Activated CD4-positive, CD25-positive, alpha-beta regulatory T cell (primary cell): ENCODE data around the gene SLC37A1.

ENCODE experiments used
- DNase-seq, 4 experiments: peaks; one replicate each; lab custom pipeline; 2025; lab: John Stamatoyannopoulos, UW

Gene SLC37A1

DNA sequence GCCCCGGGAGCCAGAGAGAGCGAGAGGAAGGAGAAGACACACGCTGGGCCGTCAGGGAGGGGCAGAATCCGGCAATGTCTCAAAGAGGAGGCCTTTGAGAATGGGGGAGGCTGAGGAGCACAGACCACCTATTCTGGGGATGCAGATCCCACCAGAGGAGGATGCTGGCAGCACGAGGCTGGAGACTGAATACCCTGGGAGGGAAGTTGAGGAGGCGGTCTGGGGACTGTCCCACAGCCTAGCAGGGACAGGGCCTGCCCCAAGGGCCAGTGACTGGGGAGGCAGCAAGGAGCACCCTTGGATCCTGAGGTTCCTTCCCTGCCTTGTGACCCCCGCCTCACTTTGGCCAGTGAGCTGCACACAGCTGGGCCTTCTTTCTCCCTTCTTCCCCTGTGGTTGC is 49.2 kb downstream of the SLC37A1 start:
- no peak for DNase-seq

DNA sequence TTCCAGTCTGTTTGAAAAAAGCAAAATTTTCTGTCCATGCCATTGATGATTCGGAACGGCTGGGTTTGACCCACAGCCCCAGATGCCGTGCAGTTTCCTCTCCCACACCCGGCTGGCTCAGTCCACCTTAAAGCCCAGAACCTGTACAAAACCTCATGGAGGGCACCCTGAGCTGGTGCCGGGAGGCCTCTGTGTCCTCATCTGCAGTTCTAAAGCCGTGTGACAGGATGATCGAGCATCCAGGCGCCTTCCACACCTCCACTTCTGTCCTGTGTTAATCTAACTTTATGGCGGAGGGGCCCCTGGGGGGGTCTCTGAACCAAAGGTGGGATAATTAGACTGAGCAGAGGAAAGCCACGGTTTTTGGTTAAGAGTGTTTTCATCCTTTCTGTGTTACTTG is 49.6 kb downstream of the SLC37A1 start:
- DNase-seq: no peak

DNA sequence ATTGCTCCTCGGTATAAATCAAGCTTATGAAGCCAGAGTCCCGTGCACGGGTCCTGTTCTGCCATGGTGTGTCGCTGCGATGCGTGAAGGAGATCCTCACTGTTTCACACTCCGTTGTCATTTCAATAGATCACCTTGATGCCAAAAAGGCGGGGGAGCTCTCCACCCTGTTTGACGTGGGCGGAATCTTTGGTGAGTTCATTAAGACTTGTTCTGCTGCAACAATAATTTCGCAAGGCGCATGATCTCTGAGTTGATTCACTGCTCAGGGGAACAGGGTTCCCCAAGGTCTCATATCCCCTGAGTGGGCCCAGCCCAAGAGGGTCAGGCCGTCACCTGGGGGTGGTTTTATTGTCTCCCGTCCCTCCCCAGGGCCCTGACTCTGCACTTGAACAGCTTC is 50.0 kb downstream of the SLC37A1 start:
- DNase-seq: no peak

DNA sequence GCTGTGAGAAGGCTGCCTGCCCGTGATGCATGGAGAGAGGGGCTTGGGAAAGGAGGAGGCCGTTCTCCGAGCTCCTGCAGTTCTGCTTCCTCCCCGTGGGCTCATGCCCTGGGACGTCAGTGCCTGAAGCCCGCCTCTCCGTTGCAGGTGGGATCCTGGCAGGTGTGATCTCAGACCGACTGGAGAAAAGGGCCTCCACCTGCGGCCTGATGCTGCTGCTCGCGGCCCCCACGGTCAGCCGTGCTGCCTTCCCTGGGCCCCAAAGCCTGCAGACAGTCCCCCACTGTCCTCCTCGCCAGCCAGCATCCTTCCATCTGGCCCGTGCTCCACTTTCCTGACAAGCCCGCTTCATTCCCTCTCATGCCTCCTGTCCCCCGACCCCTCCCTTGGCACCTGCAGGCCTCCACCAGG is 50.9 kb downstream of the SLC37A1 start:
- no peak for DNase-seq

DNA sequence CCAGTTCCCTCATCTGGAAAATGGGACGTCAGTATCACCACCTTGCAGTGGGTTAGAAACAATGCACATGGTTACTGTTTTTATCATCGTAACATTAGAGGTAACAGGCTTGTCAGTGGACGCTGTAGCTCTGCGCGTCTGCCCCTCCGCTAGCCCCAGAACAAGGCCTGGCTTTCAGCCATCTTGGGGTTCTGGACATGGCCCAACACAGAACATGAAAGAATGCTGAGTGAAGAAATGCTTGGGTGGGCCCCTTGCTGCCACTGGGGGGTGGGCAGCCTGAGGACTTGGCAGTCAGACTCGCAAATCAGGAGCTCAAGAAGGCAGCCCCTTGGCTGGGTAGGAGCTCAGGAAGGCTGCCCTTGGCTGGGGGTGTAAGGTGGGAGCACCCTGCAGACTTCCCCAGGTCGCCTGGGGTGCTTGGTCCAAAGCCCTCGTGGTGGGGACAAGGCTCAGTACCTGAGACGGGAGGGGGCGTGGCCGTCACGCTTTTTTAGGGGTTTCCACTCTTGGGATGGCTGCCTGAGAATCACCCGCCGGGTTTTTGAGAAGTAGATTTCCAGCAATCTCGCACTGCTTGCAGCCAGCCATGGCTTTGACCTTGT is 51.7 kb downstream of the SLC37A1 start:
- no peak for DNase-seq

DNA sequence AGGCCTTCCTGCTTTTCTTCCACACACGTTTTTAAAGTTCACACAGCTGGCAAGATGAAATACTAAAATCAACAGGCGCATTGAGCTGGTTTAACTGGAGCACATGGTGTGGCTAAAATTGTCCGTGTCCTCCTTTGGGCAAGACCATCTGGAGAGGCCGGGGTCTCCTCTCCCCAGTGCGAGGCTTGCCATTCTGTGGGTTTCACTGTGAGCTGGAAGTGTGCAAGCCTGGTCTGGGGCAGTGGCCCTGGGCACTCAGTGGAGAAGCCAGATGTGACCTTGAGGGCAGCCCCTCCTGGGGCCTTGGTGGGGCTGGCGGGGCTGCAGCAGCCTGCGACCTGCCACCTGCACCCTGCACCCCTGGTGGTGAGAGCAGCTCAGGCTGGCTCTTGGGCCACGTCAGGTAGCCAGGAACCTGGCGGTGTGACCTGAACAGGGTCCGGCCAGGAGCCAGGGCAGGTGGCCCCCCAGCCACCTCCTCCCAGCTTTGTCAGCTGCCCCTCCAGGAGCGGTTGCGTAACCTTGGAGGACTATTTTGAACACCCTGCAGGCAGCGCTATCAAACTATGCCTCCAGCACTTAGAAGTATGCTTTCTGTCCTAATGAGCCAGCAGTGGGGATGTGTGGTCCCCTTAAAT is 52.4 kb downstream of the SLC37A1 start:
- DNase-seq: no peak

DNA sequence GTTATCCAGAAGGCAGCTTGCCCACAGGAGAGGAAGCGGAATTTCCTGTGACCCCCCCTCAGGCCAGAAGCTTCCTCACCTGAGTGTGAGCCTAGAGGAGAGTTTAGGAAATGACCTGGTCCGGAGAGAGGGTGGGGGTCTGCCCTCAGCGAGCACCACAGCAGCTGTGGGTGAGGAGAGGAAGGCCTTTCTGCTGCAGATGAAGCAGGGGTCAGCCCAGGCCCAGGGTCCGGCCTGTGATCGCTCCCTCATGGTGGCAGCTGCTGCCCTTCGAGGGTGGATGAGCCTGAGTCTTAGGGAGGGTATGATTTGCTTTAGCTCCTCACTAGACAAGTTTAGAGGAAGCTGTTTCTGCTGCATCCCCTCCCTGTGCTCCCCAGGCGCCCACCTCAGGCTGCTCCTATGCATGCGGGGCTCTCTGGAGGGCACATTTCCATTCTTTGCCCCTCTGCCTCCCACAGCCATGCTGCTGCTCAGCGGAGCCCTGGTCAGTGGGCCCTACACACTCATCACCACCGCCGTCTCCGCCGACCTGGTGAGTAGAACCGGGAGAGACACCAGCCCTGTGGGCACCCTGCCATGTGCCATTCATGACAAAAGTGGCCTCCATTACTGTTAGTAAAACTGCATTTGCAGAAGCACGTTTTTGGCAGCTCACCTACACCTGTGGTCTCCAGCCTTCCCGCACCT is 53.0 kb downstream of the SLC37A1 start:
- DNase-seq: no peak

DNA sequence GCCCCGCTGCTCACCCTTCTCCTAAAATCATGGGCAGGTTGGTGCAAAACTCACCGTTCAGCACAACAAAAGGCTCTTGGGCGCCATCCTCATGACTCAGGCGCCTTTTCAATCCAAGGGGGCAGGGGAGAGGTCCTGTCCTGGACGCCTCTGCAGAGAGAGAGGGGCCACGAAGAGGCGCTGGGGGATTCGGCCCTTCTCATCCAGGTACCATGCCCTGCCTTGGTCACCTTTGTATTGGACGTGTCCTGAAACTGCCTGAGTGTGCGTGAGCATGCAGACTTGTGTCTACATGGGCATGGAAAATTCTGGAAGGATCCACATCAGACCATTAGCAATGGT is 53.5 kb downstream of the SLC37A1 start:
- DNase-seq: no peak

DNA sequence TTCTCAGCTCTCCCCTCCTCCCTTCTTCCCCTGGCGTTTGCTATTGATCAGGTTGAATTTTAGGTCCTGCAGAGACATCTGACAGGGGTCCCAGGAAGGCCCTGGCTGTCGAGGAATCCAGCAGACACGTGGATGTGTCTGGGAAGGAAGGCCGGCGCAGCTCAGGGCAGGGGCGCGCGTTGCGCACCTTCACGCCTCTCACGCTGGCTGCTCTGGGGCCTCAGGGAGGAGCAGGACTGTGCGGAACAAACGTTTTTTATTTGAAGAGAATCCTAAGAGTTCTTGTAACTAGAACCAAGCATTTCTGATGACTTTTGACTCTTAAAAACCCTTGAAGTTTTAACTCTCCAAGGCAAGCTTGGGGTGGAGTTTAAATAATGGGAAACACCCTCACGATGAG is 54.2 kb downstream of the SLC37A1 start:
- no peak for DNase-seq

DNA sequence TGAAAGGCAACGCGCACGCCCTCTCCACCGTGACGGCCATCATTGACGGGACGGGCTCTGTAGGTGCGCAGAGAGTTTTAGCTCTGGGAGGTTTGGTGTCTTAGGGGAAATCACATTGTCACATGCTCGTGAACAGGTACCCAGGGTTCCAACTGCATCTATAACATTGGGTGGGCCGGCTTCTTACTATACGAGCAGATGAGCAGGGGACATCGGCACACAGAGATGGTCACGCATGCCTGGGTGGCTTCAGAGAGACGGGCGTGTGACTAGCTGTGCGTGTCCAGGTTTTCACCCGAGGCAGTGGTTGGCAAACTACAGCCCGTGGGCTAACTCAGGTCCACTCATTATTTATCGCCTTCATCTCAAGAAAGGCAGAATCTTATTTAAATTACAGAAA is 54.7 kb downstream of the SLC37A1 start:
- no peak for DNase-seq

DNA sequence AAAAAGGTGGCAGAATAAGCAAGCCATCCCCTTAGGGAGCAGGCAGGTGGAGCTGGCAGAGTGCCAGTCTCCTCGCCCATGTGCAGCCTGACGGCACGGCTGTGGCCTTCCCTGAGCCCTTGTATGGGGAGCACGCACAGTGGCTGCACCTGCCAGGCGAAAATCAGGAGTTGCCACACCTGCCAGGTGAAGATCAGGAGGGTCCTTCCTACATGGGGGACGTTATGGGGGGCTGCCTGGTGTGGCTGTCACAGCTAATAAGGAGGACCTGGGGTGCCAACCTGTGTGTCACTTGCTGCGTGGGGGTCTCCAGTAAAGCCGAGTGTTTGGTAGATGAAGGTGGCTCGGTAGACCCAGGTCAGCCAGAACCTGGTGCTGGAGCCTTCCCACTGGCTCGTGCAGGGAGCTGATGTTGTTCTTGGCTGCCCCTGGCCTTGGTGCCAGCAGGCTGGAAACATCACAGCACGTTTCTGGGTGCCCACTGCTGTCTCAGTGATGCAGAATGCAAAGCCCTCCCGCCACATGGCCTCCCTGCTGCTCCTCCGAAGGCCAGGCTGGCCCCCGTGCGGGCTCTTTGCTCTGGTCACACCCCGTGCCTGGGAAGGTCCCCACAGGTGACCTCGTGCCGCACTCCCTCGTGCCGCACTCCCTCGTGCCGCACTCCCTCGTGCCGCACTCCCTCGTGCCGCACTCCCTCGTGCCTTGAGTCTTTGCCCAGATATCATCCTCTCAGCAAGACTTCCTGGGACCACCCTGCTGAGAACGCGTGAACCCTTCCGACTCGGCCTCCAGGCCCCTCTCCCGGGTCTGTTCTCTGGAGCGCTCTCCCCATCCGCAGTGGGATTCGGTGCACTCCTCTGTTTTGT is 55.4 kb downstream of the SLC37A1 start:
- no peak for DNase-seq

DNA sequence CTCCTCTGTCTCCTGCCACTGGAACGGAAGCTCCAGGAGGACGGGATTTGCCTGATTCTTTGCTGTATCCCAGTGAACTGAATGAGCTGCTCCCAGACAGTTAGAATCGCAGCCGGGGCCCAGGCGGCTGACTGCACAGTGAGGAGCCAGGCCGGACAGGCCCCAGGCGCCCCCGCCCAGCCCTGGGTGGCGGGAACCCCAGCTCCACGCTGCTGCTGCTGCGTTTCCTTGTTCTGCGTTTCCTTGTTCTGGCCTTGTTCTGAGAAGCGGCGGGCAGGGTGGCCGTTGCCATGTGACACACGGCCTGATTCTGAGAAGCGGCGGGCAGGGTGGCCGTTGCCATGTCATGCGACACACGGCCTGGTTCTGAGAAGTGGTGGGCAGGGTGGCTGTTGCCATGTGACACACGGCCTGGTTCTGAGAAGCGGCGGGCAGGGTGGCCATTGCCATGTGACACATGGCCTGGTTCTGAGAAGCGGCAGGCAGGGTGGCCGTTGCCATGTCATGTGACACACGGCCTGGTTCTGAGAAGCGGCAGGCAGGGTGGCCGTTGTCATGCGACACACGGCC is 56.2 kb downstream of the SLC37A1 start:
- DNase-seq: no peak

DNA sequence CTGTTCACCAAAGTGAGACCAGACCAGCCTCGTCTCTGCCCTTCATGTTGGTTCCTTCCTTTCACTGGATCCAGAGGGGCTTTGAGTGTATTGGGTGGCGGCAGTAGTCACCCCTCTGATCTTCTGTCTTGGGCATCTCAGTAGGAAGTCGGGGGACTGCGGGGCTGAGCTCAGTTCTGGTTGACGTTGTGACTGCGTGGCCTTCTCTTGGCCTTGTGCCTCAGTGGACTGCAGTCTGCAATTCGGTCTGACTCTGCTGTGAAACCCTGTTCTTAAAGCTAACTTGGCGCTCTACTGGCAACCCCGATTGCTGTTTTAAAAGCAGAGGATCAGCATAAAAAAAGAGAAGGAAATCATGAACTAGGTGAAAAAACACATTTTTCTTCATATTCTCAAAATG is 56.7 kb downstream of the SLC37A1 start:
- no peak for DNase-seq

DNA sequence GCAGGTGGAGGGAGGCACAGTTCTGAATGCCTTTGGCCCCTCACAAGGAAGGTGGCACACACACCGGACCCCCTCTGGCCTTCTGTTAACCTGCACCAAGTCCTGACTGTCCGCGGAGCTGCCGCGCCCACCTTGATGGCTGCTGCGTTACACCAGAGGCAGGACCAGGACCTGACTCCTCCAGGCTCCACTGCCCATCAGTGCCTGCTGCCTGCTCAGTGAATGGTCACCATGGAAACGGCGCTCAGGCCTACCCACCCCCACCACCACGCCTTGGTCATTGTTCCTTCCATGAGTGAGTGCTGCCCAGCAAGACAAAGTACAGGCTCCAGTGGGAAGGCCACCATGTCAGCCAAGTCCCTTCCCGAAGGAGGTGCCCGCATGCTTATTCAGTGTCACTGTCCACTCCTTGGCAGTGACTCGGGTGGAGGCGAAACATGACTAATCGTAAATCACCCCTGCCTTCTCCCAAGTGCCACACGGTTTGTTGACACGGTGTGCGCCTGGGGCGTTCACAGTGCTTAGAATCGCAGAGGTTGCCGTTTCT is 57.3 kb downstream of the SLC37A1 start:
- DNase-seq: no peak

DNA sequence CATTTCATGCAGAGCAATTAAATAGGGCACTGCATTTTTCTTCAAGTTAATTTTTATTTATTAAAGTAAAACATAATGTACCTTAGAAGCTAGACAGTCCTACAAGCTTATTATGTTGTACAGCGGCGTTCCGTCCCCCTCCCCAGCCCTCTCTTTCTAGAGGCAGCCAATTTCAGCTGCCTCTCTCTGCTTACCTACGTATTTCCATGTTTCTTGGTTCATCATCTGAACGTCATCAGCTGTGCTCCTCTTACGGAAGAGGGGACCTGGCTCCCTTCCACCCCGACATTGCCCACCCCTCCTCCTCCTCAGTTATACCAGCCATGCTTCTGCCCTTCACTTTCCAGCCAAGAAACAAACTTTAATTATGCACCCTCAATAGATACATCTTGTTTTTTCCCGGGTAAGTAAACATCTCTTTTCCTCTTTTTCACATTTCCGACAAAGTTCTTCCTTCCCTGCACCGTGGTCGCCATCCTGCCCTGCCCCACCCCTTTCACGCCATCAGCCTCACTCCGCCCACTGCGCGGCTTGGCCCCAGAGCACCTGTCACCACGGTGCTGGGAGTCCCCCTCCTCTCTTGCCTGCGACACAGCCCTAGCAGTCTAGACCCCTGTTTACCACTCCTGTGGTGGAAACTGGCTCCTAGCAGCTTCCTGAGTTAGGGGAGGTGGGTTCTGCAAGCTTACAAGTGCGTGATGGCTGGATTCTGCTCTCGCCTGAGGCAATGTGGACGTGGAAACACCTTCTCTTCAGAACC is 57.9 kb downstream of the SLC37A1 start:
- no peak for DNase-seq

DNA sequence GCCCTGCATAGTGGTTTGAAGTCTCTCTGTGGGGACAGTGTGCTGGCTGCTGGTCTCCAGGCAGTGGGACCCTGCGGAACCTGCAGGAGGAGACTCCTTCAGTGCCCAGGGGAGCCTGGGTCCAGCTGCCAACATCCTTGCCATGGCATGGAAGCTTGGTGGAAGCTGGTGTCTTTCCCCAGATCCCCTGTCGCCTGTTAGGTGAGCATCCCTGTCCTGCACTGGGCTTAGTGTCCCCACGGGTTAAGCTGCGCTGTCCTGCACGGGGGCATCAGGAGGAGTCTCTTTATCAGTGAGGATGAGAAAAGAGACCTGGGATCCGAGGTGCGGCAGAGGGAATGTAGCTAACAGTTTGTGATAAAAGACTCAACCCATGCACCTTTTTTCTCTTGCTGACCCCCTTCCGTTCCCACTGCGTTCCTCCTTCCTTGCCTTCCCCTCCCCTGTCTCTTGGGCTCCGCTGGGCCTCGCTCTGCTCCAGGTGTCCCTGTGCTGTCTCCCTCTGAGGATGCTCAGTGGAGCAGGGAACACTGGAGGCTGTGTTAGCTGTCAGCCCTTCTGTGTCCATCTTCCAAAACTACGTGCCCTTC is 59.3 kb downstream of the SLC37A1 start:
- DNase-seq: no peak

DNA sequence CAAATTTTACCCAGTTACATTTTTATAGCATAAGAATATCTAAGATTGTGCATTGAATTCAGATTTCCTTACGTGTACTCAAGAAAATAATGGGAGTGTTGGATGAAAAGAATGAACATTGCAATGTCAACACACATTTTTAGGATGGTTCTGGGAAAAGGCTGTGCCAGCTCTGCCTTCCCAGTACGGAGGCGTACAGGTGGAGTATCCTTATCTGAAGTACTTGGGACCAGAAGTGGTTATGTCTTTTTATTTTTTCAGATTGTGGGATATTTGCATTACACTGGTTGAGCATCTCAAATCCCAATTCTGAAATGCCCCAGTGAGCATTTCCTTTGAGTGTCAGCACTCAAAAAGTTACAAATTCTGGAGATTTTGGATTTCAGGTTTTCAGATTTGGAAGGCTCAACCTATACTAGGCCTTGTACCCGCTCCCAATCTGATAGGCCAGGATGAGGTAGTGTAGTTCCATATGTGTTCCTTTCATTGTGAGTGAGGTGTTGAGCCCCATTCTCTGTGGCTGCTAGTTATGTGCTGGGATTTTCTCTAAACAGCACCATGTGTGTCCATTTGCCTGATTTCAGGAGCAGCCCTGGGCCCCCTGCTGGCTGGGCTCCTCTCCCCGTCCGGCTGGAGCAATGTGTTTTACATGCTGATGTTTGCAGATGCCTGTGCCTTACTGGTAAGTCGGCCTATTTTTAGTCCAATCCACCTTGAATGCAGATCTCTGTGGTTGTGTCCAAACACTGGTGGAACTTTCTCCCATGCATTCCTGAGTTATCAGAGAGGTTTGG is 60.8 kb downstream of the SLC37A1 start:
- DNase-seq: no peak

DNA sequence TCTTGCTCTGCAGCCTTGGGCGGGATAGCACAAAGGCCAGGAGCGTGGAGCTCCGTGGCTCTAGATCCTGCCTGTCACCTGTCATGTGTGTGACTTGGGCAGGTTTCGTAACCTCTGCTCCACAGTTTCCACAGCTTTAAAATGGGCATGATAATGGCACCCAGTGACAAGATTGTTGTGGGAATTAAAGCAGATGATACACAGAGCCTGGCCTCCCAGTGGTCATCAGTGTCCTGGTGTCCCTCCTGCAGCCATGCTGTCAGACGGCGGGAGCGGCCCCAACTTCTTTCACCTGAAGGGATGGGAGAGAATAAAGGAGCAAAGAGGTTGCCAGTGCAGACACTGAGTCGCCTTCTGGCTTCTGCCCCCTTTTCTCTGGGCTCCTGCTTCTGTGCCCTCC is 61.5 kb downstream of the SLC37A1 start:
- DNase-seq: no peak

DNA sequence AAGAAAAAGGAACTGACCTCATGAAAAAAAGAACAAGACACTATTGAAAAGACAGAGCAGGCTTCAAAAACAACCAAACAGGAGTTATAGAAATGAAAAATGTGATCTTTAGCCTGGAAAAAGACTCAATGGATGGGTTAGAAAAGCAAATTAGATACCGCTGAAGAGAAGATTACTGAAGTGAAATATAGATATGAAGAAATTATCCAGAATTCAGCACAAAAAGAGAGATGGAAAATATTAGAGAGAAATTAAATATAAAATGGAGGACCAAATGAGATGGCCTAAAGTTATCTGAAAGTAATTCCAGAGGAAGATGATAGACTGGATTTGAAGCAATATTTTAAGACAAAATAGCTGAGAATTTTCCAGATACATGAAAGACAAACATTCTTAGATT is 63.0 kb downstream of the SLC37A1 start:
- no peak for DNase-seq

DNA sequence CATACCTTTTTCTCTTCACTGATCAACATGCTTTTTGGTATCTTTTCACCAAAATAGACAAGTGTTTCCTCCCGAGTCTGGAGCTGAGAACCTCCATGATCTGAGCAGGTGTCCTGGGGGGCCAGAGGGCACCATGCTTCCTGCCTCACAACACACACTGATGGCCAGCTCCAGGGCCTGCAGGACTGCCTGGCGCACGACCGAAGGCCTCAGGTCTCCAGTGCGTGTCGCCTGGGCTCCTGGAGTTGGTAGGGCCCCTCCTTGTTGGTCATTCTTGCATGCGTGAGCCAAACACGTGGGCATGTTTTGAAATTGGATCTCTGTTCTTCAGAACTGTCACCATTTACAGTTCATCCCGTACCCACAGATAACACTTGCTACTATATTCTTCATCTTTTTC is 64.4 kb downstream of the SLC37A1 start:
- DNase-seq: no peak
